ENCODE measurements around the gene PGS1.

DNA sequence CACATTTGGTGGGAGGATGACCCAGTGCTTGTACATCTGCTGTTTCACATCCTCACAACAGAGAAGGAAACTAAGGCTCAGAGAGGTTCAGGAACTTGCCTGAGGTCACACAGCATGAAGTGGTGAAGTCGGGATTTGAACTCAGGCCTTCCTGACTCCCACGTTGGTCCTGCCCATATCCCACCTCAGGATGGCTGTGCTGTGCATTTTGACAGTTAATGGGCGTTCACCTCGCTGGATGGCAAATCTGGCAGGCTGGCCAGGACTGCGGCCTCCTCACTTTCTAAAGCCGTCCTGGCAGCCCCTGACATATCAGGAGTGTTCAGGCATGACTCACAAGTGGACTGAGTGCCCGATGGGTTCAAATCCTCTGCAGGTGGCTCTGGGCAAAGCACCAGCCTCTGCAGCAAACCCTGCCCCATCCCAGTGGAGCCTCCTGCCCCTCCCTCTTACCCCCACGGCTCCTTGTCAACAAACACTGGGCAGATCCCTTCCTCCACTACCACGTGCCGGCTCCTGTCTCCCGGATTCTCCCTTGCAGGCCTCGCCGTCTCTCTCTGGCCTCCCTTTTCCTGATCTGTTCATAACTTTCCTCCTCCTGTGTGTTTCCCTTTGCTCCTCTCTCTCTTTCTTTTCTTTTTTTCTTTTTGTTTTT is 47.8 kb upstream of the PGS1 start:
- TF ChIP-seq, protein P1, sequence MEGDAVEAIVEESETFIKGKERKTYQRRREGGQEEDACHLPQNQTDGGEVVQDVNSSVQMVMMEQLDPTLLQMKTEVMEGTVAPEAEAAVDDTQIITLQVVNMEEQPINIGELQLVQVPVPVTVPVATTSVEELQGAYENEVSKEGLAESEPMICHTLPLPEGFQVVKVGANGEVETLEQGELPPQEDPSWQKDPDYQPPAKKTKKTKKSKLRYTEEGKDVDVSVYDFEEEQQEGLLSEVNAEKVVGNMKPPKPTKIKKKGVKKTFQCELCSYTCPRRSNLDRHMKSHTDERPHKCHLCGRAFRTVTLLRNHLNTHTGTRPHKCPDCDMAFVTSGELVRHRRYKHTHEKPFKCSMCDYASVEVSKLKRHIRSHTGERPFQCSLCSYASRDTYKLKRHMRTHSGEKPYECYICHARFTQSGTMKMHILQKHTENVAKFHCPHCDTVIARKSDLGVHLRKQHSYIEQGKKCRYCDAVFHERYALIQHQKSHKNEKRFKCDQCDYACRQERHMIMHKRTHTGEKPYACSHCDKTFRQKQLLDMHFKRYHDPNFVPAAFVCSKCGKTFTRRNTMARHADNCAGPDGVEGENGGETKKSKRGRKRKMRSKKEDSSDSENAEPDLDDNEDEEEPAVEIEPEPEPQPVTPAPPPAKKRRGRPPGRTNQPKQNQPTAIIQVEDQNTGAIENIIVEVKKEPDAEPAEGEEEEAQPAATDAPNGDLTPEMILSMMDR (conservative IDR thresholded peaks at IDR 0.05; ENCODE audit: low read length): no peak
- no peak for TF ChIP-seq EZH2phosphoT487 (IDR thresholded peaks at IDR 0.05; ENCODE audit: borderline replicate concordance, low read depth, low read length)
